Neuron (in vitro differentiated cells): Measurements from ENCODE around the gene MAPRE2.
"Not testable (repeated sequence)": the region's sequence is repeated elsewhere in the genome, so short reads cannot be mapped to it uniquely, and the experiment has no call there.

Experiments
- H2AFZ ChIP-seq: one replicate; pipeline ENCODE4 v1.6.1; 2013; ENCODE audit warnings: low read depth, mild to moderate bottlenecking, inconsistent platforms, low read length, moderate library complexity
- H3K27me3 ChIP-seq: one replicate; pipeline ENCODE4 v1.6.1; 2013; ENCODE audit warnings: low read length; ENCODE audit not compliant: insufficient read depth
- H3K36me3 ChIP-seq: one replicate; pipeline ENCODE4 v1.6.1; 2013; ENCODE audit warnings: low read length; ENCODE audit not compliant: insufficient read depth
- H3K4me1 ChIP-seq: one replicate; pipeline ENCODE4 v1.6.1; 2013; ENCODE audit warnings: low read length; ENCODE audit not compliant: insufficient read depth
- H3K4me3 ChIP-seq: 2 replicates; pipeline ENCODE4 v1.5.1; 2013; ENCODE audit warnings: mild to moderate bottlenecking, low read length, moderate library complexity
- H3K9me3 ChIP-seq: one replicate; pipeline ENCODE4 v1.6.1; 2013; ENCODE audit warnings: low read length

The MAPRE2 gene

DNA sequence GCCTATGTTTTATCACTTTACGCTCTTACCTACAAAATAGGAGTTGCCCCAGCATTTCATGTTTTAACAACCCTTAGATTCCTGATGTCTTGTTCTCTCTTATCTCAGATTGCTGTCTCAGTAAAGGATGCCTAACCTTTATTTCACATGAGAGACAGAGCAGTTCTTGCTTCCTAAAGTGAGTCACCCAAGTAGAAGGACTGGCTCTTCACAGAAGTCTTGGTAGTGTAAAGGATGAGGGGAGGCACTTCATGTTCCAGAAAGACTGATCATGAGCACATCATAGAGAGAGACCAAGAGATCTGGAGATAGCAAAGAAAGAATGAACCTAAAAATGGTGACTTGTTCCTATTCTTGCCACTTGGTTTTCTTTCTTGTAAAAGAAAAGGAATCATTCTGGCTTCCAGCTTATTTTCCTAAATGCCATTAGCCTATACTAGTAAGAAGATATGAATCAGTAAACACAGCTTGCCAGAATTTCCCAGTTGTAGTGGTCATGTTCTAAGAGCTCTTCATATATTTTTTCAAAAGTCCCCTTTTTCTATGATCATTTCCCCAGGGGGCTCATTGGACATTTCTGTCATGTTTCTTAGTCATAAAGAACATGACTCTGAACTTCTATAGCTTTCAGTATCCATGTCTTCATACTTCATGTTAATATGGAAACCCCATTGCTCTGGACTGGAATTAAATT is 54.9 kb downstream of the MAPRE2 start:
- Histone ChIP-seq H3K4me1 (no peaks in the 10 kb centered on the region), H3K9me3 (no peaks in the 10 kb centered on the region), H3K4me3 (no peak overlapping the region), H2AFZ (no peak overlapping the region), H3K27me3 (no peaks in the 10 kb centered on the region), H3K36me3 (peaks cover 2% of the 10 kb centered on the region)

DNA sequence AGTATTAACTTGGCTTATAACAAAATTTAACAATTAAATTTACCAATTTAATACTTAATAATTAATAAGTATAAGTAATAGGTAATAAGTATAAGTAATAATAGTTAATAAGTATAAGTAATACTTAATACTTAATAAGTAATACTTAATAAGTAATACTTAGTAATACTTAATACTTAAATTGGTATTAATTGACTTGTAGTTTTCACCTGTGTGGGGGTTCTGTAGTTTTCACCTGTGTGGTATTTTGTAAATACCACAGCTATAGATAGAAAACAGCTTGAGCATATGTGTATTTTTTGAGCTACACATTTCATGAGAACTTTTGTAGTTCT is 55.4 kb downstream of the MAPRE2 start:
- no peaks in the 10 kb centered on the region for H3K27me3 ChIP-seq
- H3K36me3 ChIP-seq = peaks cover 2% of the 10 kb centered on the region
- no peaks in the 10 kb centered on the region for H3K4me1 ChIP-seq
- no peaks in the 10 kb centered on the region for H3K9me3 ChIP-seq
- H3K4me3 ChIP-seq = no peak overlapping the region
- H2AFZ ChIP-seq = no peak overlapping the region

DNA sequence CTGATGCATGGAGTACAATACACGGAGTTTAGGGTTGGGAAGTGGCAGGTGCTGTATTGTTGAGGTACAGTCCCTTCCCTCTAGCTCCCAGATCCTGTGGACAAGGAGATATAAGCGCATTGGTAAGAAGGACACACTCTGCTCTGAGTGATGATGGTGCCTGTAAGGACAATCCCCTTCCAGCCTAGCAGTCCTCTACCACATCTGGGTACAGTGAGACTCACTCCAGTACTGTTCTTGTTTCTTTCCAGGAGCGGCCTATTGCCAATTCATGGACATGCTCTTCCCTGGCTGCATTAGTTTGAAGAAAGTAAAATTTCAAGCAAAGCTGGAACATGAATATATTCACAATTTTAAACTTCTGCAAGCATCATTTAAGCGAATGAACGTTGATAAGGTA is 56.0 kb downstream of the MAPRE2 start:
- no peaks in the 10 kb centered on the region for H3K27me3 ChIP-seq
- no peaks in the 10 kb centered on the region for H3K4me1 ChIP-seq
- no peak overlapping the region for H3K4me3 ChIP-seq
- H3K9me3 ChIP-seq = no peaks in the 10 kb centered on the region
- no peak overlapping the region for H2AFZ ChIP-seq
- peaks cover 2% of the 10 kb centered on the region for H3K36me3 ChIP-seq

DNA sequence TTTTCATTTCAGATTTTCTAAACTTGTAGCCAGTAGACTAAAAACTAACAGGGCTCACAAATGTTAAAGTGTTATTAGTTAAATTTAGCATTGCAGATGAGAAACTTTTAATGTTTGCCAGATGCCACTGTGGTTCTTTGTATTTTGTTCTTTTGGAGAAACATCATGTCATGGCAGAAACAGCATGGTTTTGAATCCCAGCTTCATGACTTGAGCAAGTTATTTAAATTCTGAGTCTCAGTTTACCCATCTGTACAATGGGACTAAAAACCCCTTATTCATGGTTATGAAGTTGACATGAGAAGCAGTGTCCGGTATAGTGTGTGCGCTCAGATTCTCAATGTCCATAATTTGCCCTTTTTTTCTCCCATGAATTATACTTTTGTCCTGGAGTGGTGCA is 56.5 kb downstream of the MAPRE2 start:
- Histone ChIP-seq H2AFZ (no peak overlapping the region), H3K4me3 (no peak overlapping the region), H3K9me3 (no peaks in the 10 kb centered on the region), H3K4me1 (no peaks in the 10 kb centered on the region), H3K36me3 (peaks cover 2% of the 10 kb centered on the region), H3K27me3 (no peaks in the 10 kb centered on the region)

DNA sequence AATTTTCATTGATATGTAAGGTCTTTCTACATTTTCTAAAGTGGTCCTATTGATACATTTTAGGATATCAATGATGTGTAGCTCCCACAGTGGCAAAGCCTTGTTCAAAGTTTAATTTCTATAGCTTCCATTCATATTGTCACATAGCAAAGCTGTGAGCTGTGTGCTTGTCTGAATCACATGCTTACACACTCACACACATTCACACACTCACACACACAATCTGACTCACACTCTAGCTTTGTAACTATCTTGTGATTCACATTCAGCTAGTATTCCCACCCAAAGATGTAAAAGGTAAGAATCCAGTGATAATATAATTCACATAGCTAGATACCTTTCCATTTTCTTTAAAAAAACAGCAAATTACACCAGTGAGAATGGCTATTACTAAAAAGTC is 58.7 kb downstream of the MAPRE2 start:
- Histone ChIP-seq H3K4me3 (no peak overlapping the region), H3K27me3 (no peaks in the 10 kb centered on the region), H3K4me1 (no peaks in the 10 kb centered on the region)

DNA sequence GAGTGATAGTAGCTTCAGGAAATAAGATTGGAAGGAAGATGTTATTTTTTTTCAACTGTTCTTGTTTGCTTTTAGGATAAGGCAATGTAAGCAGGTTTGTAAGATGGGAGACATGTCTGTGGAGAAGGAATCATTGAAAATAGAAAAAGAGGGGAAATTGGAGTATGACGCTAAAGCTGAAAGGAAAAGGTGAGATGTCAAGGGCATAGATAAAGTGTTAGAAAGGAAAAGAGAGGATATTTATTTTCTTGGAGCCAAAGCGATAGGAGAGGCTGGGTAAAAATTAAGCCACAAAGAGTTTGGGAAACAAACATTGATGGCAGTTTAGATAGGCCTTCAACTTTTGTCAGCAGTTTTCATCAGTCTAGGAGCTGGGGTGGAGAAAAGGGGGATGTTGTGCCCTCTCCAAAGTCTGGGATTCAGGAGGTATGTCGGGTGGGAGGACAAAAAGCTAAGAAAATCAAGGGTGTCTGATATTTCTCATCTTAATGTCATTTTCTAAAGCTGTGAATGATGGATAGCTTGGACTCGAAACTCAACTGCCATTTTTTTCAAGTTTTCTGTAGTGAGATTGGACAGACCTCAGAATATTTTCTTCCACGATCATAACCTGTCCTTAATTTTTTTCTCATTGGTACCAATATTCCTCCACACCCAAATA is 63.3 kb downstream of the MAPRE2 start:
- Histone ChIP-seq H3K4me1 (peaks cover 9% of the 10 kb centered on the region), H3K36me3 (peaks cover 2% of the 10 kb centered on the region), H3K4me3 (no peak overlapping the region), H3K27me3 (no peaks in the 10 kb centered on the region), H2AFZ (no peak overlapping the region), H3K9me3 (no peaks in the 10 kb centered on the region)

More for the DNA sequence above, 58.7 kb downstream of the MAPRE2 start:
- H3K36me3 ChIP-seq = peaks cover 2% of the 10 kb centered on the region
- no peak overlapping the region for H2AFZ ChIP-seq
- H3K9me3 ChIP-seq = no peaks in the 10 kb centered on the region

DNA sequence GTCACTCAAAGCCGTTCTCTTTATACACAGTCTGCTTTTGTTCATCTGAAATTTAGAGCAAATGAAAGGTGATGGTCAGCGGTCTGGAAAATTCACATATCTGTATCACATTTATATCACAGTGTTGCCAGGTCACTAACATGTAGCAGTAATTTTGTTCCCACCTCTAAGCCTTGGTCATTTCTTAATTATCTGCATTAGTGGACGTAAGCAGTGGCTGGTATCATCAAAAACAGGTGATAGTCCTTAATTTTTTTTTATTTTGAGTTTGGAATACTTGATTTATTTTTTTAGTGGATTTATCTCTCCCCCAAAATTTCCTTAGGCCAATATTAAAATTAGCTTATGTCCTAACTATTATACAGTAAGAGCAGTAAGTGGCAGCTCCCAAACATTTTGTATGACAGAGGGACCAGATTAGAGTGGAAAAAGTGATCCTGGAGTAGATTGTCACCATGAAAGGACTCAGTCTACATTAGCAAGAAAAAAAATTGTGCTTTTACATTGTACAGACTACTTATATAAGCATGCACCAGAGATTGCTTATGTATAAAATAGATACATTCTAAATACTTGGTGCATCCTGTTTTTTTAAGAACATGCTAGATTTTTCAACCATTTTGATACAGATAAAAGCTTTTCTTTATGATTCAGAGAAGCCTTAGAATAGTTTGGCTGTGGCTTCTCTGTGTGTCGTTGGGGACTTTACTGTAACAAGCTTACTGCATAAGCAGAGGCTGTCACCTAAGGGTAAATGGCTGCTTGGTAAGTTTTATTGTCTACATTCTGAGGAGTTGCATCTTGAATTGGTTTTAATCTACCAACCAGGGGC is 65.0 kb downstream of the MAPRE2 start:
- peaks cover 9% of the 10 kb centered on the region for H3K4me1 ChIP-seq
- H3K36me3 ChIP-seq = no peaks in the 10 kb centered on the region
- H3K4me3 ChIP-seq = no peak overlapping the region
- H3K27me3 ChIP-seq = no peaks in the 10 kb centered on the region
- no peak overlapping the region for H2AFZ ChIP-seq
- no peaks in the 10 kb centered on the region for H3K9me3 ChIP-seq

DNA sequence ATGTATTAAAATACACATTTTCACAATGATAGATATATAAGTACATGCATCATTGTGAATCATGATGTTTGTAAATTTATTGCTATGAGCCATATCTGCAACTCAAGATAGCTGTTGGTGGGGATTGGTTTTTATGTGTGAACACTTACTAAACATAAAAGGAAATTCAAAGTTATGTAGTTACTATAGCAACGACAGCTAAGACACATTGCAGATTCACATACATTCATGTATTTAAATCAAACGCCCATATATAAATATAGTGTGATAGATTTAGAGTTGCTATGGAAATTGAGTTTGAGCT is 65.6 kb downstream of the MAPRE2 start:
- Histone ChIP-seq H3K27me3 (no peaks in the 10 kb centered on the region), H3K9me3 (no peaks in the 10 kb centered on the region), H3K4me3 (no peak overlapping the region), H3K36me3 (no peaks in the 10 kb centered on the region), H2AFZ (no peak overlapping the region), H3K4me1 (peaks cover 9% of the 10 kb centered on the region)

DNA sequence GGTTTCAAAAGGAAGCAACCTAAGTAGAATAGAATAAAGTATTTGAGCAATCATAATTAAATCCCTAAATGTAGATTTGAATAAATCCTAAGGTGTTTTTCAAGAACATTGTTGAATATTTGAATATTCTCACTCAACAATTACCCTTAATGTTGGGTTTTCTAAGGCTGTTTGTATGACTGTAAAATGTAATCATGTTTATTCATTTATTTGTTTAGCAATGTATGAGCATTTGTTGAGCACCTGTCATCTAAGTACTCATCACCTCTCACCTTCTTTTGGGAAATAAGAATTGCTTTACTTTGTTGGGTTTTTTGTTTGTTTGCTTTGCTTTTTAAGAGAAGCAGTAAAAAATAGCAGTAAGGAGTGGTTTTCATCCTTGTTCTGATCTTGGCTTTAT is 66.0 kb downstream of the MAPRE2 start:
- Histone ChIP-seq H2AFZ (no peak overlapping the region), H3K4me3 (no peak overlapping the region), H3K36me3 (no peaks in the 10 kb centered on the region), H3K4me1 (peaks cover 9% of the 10 kb centered on the region), H3K27me3 (no peaks in the 10 kb centered on the region), H3K9me3 (no peaks in the 10 kb centered on the region)

DNA sequence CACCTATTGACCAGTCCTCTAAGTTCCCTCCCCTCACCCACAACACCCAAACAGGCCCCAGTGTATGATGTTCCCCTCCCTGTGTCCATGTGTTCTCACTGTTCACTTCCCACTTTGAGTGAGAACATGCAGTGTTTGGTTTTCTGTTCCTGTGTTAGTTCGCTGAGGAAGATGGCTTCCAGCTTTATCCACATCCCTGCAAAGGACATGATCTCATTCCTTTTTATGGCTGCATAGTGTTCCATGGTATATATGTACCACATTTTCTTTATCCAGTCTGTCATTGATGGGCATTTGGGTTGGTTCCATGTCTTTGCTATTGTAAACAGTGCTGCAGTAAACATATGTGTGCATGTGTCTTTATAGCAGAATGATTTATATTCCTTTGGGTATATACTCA is 66.9 kb downstream of the MAPRE2 start:
- H3K4me3 ChIP-seq, H3K36me3 ChIP-seq, H2AFZ ChIP-seq, H3K27me3 ChIP-seq, H3K4me1 ChIP-seq, H3K9me3 ChIP-seq: not testable (repeated sequence)

DNA sequence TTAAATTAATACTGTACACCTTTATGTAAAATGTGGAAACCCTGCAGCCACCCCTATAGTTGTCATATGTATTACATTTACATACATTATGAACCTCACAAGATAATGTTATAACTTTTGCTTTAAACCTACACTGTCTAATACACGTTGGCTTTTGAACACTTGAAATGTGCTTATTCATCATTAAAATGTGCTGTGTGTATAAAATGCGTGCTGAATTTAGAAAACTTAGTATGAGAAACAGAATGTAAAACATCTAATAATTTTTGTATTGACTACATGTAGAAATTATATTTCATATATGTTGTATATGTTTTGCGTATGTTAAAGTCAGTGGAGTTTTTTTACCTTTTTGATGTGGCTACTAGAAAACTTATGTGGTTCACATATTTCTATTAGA is 68.8 kb downstream of the MAPRE2 start:
- Histone ChIP-seq H2AFZ (no peak overlapping the region), H3K9me3 (no peaks in the 10 kb centered on the region), H3K4me3 (no peak overlapping the region), H3K27me3 (no peaks in the 10 kb centered on the region), H3K36me3 (no peaks in the 10 kb centered on the region), H3K4me1 (peaks cover 9% of the 10 kb centered on the region)

DNA sequence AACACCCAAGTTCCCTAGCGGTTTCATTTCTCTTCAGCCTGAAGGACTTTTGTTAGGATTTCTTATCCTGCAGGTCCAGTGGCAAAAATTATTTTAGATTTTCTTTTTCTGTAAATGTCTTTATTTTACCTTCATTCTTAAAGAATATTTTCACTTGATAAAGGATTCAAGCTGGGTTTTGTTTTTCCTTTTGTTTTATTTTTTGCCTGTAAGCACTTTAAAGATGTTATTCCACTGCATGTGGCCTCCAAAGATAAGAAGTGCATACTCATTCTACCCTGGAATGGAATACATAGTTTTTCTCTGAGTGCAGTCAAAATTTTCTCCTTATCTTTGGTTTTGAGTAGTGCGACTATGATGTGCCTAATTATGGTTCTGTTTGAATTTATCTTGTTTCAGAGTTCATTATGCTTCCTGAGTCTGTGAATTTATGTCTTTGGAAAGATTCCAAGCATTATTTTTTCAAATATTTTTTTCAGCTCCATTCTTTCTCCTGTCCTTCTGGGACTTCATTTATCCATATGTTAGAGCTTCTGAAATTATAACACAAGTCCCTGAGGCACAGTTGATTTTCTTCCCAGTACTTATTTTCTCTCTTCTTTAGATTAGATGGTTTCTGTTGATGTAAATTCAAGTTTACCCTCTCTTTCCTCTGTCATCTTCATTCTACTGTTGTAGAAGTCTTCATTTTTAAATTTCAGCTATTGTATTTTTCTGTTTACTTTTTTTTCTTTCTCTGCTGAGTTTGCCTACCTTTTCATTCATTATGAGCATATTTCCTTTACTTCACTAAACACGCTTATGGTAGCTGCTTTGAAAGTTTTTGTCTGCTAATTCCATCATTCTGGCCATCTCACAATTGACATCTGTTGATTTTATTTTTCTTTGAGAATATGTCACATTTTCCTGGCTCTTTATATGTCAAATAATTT is 69.6 kb downstream of the MAPRE2 start:
- H3K4me3 ChIP-seq = no peak overlapping the region
- no peaks in the 10 kb centered on the region for H3K9me3 ChIP-seq
- no peaks in the 10 kb centered on the region for H3K36me3 ChIP-seq
- peaks cover 9% of the 10 kb centered on the region for H3K4me1 ChIP-seq
- no peaks in the 10 kb centered on the region for H3K27me3 ChIP-seq
- H2AFZ ChIP-seq = no peak overlapping the region

DNA sequence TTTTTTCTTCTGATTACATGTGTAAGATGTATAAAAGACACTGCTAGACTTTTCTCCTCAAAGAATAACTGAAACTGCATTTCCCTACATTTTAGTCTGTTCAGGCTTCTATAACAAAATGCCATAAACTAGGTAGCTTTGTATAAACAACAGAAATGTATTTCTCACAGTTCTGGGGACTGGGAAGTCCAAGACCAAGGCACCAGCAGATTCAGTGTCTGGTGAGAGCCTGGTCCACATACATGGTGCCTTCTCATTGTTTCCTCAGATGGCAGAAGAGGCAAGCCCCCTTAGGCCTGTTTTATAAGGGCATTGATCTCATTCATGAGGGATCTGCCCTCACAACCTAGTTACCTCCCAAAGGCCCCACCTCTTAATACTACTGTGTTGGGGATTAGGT is 71.5 kb downstream of the MAPRE2 start:
- Histone ChIP-seq H3K4me3 (no peak overlapping the region), H2AFZ (no peak overlapping the region), H3K27me3 (no peaks in the 10 kb centered on the region), H3K36me3 (no peaks in the 10 kb centered on the region), H3K4me1 (no peaks in the 10 kb centered on the region), H3K9me3 (no peaks in the 10 kb centered on the region)
